GM23338 (cell line): ENCODE data around the gene YPEL4.

Source experiments
- CREB1 ChIP-seq: fragments of 250-450 bp; sonication (Bioruptor Pico); IDR thresholded peaks from 2 replicates; pipeline ENCODE4 v1.5.0; 2020; ENCODE audit warnings: low read depth, mild to moderate bottlenecking, moderate library complexity
- CTCF ChIP-seq, 2 experiments: fragments of 200-600 bp in 1 of 2; sonication (generic) in 1 of 2; conservative IDR thresholded peaks; 2 replicates each; pipeline versions ENCODE4 v1.5.1 to v1.6.1; 2016 to 2017; ENCODE audit warnings: antibody characterized with exemption in 2 of 2, low read depth in 2 of 2, mild to moderate bottlenecking in 2 of 2, moderate library complexity in 1 of 2
- EZH2phosphoT487 ChIP-seq: fragments of 200-600 bp; sonication (generic); IDR thresholded peaks from one replicate; pipeline ENCODE4 v1.8.1; 2018; ENCODE audit warnings: antibody characterized with exemption; ENCODE audit not compliant: unreplicated experiment
- POLR2AphosphoS5 ChIP-seq: IDR thresholded peaks from 2 replicates; pipeline ENCODE4 v1.6.1; 2016; ENCODE audit warnings: antibody characterized with exemption, low read depth
- REST ChIP-seq: IDR thresholded peaks from one replicate; pipeline ENCODE4 v1.6.1; 2018; ENCODE audit warnings: antibody characterized with exemption; ENCODE audit not compliant: unreplicated experiment
- STAT1 ChIP-seq: IDR thresholded peaks from one replicate; pipeline ENCODE4 v1.6.1; 2016; ENCODE audit warnings: antibody characterized with exemption; ENCODE audit not compliant: unreplicated experiment
- ZNF331 ChIP-seq: fragments of 250-450 bp; sonication (Bioruptor Pico); IDR thresholded peaks from 2 replicates; pipeline ENCODE4 v1.5.0; 2020; ENCODE audit warnings: low read depth, mild to moderate bottlenecking, moderate library complexity
- ZNF462 ChIP-seq: fragments of 250-450 bp; sonication (Bioruptor Pico); IDR thresholded peaks from 2 replicates; pipeline ENCODE4 v1.5.0; 2020; ENCODE audit warnings: mild to moderate bottlenecking, moderate library complexity

GRCh38 chr11:57647960-57648800 is 1.5 kb downstream of the YPEL4 start:
- no peak for TF ChIP-seq EZH2phosphoT487
- no peak for TF ChIP-seq STAT1
- no peak for TF ChIP-seq CTCF (conservative IDR thresholded peaks at IDR 0.05; ENCODE audit: low read depth in 2 of 2)
- no peak for TF ChIP-seq REST
- no peak; the same call in 1 of the 2 replicates for TF ChIP-seq POLR2AphosphoS5
- no peak for TF ChIP-seq ZNF331 (CRISPR knock-in tag)
- TF ChIP-seq CREB1 (CRISPR knock-in tag): no peak
- no peak for TF ChIP-seq ZNF462 (CRISPR knock-in tag)
